Body of pancreas (tissue), 4 donors: ENCODE results near the gene LRRK1.

Experiments
- CTCF ChIP-seq, 7 experiments: fragments of 450-650 bp in 4 of 7; fragments of 200-600 bp in 3 of 7; sonication (generic) in 3 of 7; IDR thresholded peaks; one replicate each; pipeline ENCODE4 v1.5.1; 2016 to 2019; ENCODE audit warnings: antibody characterized with exemption in 7 of 7
- POLR2A ChIP-seq, 3 donors: fragments of 450-650 bp; IDR thresholded peaks; one replicate each; pipeline ENCODE4 v1.6.1; 2016; ENCODE audit warnings: antibody characterized with exemption in 3 of 3, mild to moderate bottlenecking in 2 of 3

DNA sequence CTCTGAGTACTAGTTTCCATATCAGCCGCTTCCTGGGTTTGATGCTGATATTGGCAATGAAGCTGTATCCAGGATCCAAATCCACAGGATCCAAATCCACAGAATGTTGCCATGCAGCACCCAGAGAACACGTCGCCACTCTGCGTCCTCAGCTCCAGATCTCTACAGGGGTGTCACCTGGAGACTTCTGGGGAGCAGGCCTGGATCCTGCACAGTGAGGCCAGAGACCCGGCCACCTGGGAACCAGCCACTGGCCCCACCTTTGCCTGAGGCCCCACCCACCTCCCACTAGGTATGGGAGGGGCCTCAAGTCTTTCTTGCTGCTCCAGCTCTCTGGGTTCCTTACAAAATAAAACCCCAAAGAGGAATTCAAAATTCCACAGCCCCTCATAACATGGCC is 123.9 kb downstream of the LRRK1 start:
- TF ChIP-seq CTCF (IDR thresholded peaks at IDR 0.05) (no peak), POLR2A (IDR thresholded peaks at IDR 0.05) (no peak)
